Fibroblast of pulmonary artery (primary cell): ENCODE results near the gene BLACAT1.
A peak's percentile ranks its signal among the peaks of the same experiment; 100 is the strongest.

Experiments used
- DNase-seq: peaks from one replicate; pipeline ENCODE4 v3.0.0-alpha.2; 2010; ENCODE audit warnings: low read depth
- H3K4me3 ChIP-seq: replicated peaks from 2 replicates; pipeline ENCODE4 v1.5.1; 2011; ENCODE audit warnings: low read depth, mild to moderate bottlenecking, control low read depth, low read length, moderate library complexity
- TF ChIP-seq, protein P1 (sequence below): IDR thresholded peaks from 2 replicates; pipeline ENCODE4 v1.5.1; 2011; ENCODE audit warnings: mild to moderate bottlenecking, control low read depth, low read length, inconsistent platforms; ENCODE audit errors: missing control alignments

Gene BLACAT1

GRCh38 chr1:205499789-205500188 is 43.9 kb upstream of the BLACAT1 start:
- no peak for DNase-seq
- TF ChIP-seq, protein P1, sequence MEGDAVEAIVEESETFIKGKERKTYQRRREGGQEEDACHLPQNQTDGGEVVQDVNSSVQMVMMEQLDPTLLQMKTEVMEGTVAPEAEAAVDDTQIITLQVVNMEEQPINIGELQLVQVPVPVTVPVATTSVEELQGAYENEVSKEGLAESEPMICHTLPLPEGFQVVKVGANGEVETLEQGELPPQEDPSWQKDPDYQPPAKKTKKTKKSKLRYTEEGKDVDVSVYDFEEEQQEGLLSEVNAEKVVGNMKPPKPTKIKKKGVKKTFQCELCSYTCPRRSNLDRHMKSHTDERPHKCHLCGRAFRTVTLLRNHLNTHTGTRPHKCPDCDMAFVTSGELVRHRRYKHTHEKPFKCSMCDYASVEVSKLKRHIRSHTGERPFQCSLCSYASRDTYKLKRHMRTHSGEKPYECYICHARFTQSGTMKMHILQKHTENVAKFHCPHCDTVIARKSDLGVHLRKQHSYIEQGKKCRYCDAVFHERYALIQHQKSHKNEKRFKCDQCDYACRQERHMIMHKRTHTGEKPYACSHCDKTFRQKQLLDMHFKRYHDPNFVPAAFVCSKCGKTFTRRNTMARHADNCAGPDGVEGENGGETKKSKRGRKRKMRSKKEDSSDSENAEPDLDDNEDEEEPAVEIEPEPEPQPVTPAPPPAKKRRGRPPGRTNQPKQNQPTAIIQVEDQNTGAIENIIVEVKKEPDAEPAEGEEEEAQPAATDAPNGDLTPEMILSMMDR, result no peak
- no peak overlapping the region for H3K4me3 ChIP-seq

- TF ChIP-seq, protein P1, result no peak
- DNase-seq, result no peak
- no peak overlapping the region for H3K4me3 ChIP-seq
Measured at GRCh38 chr1:205497351-205497750, 41.5 kb upstream of the BLACAT1 start.

- DNase-seq, result no peak
- TF ChIP-seq, protein P1, result no peak
- H3K4me3 ChIP-seq, result no peak overlapping the region
Measured at GRCh38 chr1:205496661-205497060, 40.8 kb upstream of the BLACAT1 start.

- TF ChIP-seq, protein P1, result no peak
- no peak for DNase-seq
- H3K4me3 ChIP-seq, result no peak overlapping the region
Measured at GRCh38 chr1:205495237-205495823, 39.5 kb upstream of the BLACAT1 start.

- DNase-seq, result no peak
- TF ChIP-seq, protein P1, result no peak
- no peak overlapping the region for H3K4me3 ChIP-seq
Measured at GRCh38 chr1:205494115-205494514, 38.3 kb upstream of the BLACAT1 start.

DNA sequence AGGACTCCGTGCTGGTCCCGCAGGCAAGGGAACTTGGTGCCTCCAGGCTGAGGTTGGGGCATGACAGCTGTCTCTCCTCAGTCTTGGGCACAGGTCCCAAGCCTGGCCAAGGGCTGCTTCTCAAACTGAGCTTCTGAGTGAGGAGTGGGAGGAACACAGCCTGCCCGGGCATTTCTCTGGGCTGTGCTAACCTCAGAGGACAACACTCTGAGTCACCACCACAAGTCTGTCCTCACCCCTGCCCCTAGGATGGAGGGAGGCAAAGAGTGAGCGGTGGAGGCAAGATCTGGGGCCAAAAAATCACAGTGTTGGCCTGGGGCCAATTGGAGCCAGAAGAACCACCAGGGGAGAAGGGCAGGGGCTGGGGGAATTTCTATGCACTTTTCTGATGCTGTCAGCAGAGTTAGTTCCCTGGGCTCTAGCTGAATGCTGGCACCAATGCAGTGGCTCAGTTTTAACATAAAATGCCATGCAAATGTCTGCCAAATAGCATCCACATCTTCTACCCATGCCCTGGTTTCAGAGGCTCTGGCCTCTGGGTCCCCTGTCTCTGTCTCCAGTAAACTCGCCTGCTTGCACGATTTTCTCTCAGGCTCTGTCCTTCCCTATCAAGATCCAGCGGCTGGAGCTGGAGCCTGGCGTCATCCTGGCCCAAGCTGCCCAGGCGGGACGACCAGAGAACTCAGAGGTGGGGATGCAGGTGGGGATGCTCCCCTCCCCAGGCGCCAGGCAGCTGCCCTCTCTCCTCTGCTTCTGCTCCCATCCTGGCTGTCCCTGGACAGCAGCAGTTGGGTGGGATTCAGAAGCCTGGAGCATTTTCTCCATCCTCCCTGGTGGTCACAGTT is 37.6 kb upstream of the BLACAT1 start:
- DNase-seq, result peak; percentile 89
- TF ChIP-seq, protein P1, result no peak

DNA sequence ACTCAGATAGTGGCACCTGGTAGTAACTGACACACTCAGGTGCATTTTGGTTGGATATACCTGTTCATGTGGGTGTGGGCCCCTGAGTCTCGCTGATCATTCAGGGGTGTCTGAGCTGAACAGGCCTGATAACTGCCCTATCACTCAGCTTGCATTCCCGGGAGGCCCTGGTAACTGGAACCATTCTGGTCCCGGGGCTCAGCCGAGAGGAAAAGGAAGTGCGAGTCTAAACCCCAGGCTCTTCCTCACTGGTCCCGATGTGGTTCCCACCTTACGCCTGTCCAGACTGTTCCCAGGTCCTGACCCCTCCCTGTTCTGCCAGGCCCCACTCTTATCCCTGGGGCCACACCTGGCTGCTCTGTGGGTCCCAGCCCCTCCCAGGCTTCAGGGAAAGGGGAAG is 36.9 kb upstream of the BLACAT1 start:
- no peak overlapping the region for H3K4me3 ChIP-seq
- DNase-seq, result no peak
- TF ChIP-seq, protein P1, result no peak

More for the DNA sequence above, 37.6 kb upstream of the BLACAT1 start:
- no peak overlapping the region for H3K4me3 ChIP-seq
